Neural progenitor cell (in vitro differentiated cells): ENCODE data around the gene TPMT.

Experiments used
- EZH2 ChIP-seq: fragments of 200-600 bp; sonication (generic); IDR thresholded peaks from 2 replicates; pipeline ENCODE4 v1.6.1; 2017; ENCODE audit warnings: antibody characterized with exemption, mild to moderate bottlenecking, moderate library complexity
- EZH2phosphoT487 ChIP-seq: fragments of 200-600 bp; sonication (generic); IDR thresholded peaks from 2 replicates; pipeline ENCODE4 v1.6.1; 2017; ENCODE audit warnings: antibody characterized with exemption
- TF ChIP-seq, protein P1 (sequence below): fragments of 200-600 bp; sonication (generic); IDR thresholded peaks from 2 replicates; pipeline ENCODE4 v1.5.1; 2017; ENCODE audit warnings: antibody characterized with exemption, mild to moderate bottlenecking

DNA sequence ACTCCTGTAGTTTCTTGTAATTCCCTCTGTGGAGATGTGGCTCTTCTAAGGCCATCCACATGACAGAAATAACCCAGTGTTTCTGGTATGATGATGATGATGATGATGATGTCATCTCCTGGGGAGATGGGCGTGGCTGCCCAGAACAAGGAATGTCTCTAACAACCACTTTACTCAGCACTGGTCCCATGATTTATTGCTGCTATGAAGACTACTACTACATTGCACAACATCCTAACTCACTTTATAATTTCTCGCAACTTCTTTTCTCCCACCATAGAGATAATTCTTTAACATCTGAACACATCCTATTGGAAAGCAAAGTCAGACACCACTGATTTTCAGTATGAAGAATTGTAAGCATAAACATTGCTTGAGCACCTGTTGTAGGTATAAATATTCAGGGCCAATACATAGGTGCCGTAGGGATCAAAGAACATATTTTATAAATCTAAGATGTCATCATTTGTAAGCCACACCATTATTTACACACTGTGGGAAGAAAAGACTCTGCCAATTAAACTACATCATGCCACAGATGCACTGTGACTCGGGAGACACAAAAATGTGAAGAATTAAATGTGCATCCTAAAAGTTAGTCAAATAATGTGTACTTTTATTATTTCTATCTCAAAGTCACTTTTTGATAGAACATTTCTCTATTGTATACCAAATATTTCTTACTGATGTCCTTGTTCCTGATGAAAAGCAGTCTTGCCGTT lies 6.4 kb downstream of the TPMT start:
- TF ChIP-seq, protein P1, sequence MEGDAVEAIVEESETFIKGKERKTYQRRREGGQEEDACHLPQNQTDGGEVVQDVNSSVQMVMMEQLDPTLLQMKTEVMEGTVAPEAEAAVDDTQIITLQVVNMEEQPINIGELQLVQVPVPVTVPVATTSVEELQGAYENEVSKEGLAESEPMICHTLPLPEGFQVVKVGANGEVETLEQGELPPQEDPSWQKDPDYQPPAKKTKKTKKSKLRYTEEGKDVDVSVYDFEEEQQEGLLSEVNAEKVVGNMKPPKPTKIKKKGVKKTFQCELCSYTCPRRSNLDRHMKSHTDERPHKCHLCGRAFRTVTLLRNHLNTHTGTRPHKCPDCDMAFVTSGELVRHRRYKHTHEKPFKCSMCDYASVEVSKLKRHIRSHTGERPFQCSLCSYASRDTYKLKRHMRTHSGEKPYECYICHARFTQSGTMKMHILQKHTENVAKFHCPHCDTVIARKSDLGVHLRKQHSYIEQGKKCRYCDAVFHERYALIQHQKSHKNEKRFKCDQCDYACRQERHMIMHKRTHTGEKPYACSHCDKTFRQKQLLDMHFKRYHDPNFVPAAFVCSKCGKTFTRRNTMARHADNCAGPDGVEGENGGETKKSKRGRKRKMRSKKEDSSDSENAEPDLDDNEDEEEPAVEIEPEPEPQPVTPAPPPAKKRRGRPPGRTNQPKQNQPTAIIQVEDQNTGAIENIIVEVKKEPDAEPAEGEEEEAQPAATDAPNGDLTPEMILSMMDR: no peak
- TF ChIP-seq EZH2phosphoT487 (no peak), EZH2 (no peak)
